ENCODE measurements around the gene PHF21A. TPM values are rescaled to one million over a fixed set of nuclear protein-coding genes. Genes with fewer than 3 reads are reported as not detected.

PHF21A gene
- total RNA-seq, 1 experiment from 2014 or later = 29.4 TPM

GRCh38 chr11:46066335-46066734, 54.9 kb downstream of the PHF21A start:
- no peak for DNase-seq (ENCODE audit: low spot score)
- Mint-ChIP-seq H3K27me3 (ENCODE audit: low read depth) (no peaks in the 10 kb centered on the region), H3K27ac (no peak overlapping the region), H3K36me3 (no peaks in the 10 kb centered on the region), H3K4me1 (peaks cover 16% of the 10 kb centered on the region), H3K4me3 (no peak overlapping the region), H3K9me3 (no peaks in the 10 kb centered on the region)
- ATAC-seq = no peak
- ChIA-PET CTCF (interaction anchor here (1.4 to 4.2 kb wide), 2 partner anchors 10 to 16 kb away, joined by 4 to 20 read pairs; no protein-coding TSS in a partner anchor), POLR2A (no interaction called here)
- TF ChIP-seq RORB (CRISPR knock-in tag; IDR thresholded peaks at IDR 0.05) = no peak
- TF ChIP-seq KAT7 (CRISPR knock-in tag; IDR thresholded peaks at IDR 0.05; ENCODE audit: borderline replicate concordance) = no peak
- no peak for TF ChIP-seq ZBTB43 (CRISPR knock-in tag; IDR thresholded peaks at IDR 0.05)
- no peak for TF ChIP-seq NFYB (CRISPR knock-in tag; conservative IDR thresholded peaks at IDR 0.05; ENCODE audit: low read depth)
- no peak for TF ChIP-seq CTCF (IDR thresholded peaks at IDR 0.05)

- H3K9me3 Mint-ChIP-seq = no peaks in the 10 kb centered on the region
- no peaks in the 10 kb centered on the region; the same call in 1 of the 2 replicates for H3K36me3 Mint-ChIP-seq
- ATAC-seq (no peak), DNase-seq (ENCODE audit: low spot score) (no peak)
- no peak for TF ChIP-seq SP1 (CRISPR knock-in tag; conservative IDR thresholded peaks at IDR 0.05)
- TF ChIP-seq SMAD4 (CRISPR knock-in tag; IDR thresholded peaks at IDR 0.05) = no peak
- TF ChIP-seq SOX15 (CRISPR knock-in tag; IDR thresholded peaks at IDR 0.05) = no peak
- TF ChIP-seq SMAD3 (CRISPR knock-in tag; IDR thresholded peaks at IDR 0.05; ENCODE audit: borderline replicate concordance) = no peak
- TF ChIP-seq CDX4 (CRISPR knock-in tag; IDR thresholded peaks at IDR 0.05; ENCODE audit: borderline replicate concordance) = no peak
- TF ChIP-seq JUN (CRISPR knock-in tag; IDR thresholded peaks at IDR 0.05) = no peak
- no peak for TF ChIP-seq NR3C1 (CRISPR knock-in tag; conservative IDR thresholded peaks at IDR 0.05; ENCODE audit: low read depth)
- ChIA-PET POLR2A (no interaction called here), CTCF (interaction anchor here (1.4 to 4.2 kb wide), 3 partner anchors 11 to 101 kb away, joined by 4 to 20 read pairs (median 5); no protein-coding TSS in a partner anchor)
- H3K4me1 Mint-ChIP-seq = peaks cover 16% of the 10 kb centered on the region
- H3K27me3 Mint-ChIP-seq (ENCODE audit: low read depth) = no peaks in the 10 kb centered on the region
- H3K27ac Mint-ChIP-seq = peak overlapping the region; percentile 66
- no peak overlapping the region for H3K4me3 Mint-ChIP-seq
These were observed 55.6 kb downstream of the PHF21A start for GRCh38 chr11:46065681-46066080.

GRCh38 chr11:46064221-46064620, 57.0 kb downstream of the PHF21A start:
- H3K4me1 Mint-ChIP-seq = peaks cover 16% of the 10 kb centered on the region
- no peaks in the 10 kb centered on the region; the same call in 1 of the 2 replicates for H3K36me3 Mint-ChIP-seq
- ChIA-PET CTCF (interaction anchor here (4.2 kb wide), 1 partner anchor 12 kb away, joined by 20 read pairs; no protein-coding TSS in a partner anchor), POLR2A (no interaction called here)
- no peak overlapping the region; the same call in 1 of the 2 replicates for H3K27ac Mint-ChIP-seq
- no peak overlapping the region for H3K4me3 Mint-ChIP-seq
- no peaks in the 10 kb centered on the region for H3K27me3 Mint-ChIP-seq (ENCODE audit: low read depth)
- no peaks in the 10 kb centered on the region for H3K9me3 Mint-ChIP-seq
- DNase-seq (ENCODE audit: low spot score) (no peak), ATAC-seq (no peak)
- TF ChIP-seq MAX (CRISPR knock-in tag; IDR thresholded peaks at IDR 0.05) (no peak), TP53 (CRISPR knock-in tag; IDR thresholded peaks at IDR 0.05) (no peak), PRRX2 (CRISPR knock-in tag; IDR thresholded peaks at IDR 0.05) (no peak), ELF4 (CRISPR knock-in tag; IDR thresholded peaks at IDR 0.05; ENCODE audit: low read depth) (no peak), FOXJ3 (CRISPR knock-in tag; IDR thresholded peaks at IDR 0.05; ENCODE audit: borderline replicate concordance) (no peak), AR (CRISPR knock-in tag; IDR thresholded peaks at IDR 0.05) (no peak), ETV6 (CRISPR knock-in tag; IDR thresholded peaks at IDR 0.05) (no peak), ZSCAN18 (CRISPR knock-in tag; IDR thresholded peaks at IDR 0.05) (no peak), ZNF263 (CRISPR knock-in tag; IDR thresholded peaks at IDR 0.05; ENCODE audit: low read depth) (no peak), NFE2L1 (CRISPR knock-in tag; IDR thresholded peaks at IDR 0.05) (no peak), ATF3 (CRISPR knock-in tag; conservative IDR thresholded peaks at IDR 0.05) (no peak), USF2 (CRISPR knock-in tag; IDR thresholded peaks at IDR 0.05) (no peak)

Data from WTC11 (cell line).